ENCODE results near the gene ARHGAP29. TPM values are rescaled to one million over a fixed set of nuclear protein-coding genes. Genes with fewer than 3 reads are reported as not detected.

ARHGAP29 gene
- total and polyA plus RNA-seq, 2 of the 8 experiments (the other 6 are each of a cell fraction or from before 2014, with no cell fraction given): 0.57 to 3.2 TPM

- H4K5ac ChIP-seq (ENCODE audit: insufficient read length, low read depth, low read length): no peak overlapping the region
- no peaks in the 10 kb centered on the region for H3K4me1 ChIP-seq (replicated peaks in 1 of 4; ENCODE audit: control insufficient read depth in 3 of 4, insufficient read depth in 4 of 4, low read length in 3 of 4)
- H3K18ac ChIP-seq (ENCODE audit: extremely low read depth, low read length): no peak overlapping the region
- H2BK15ac ChIP-seq (ENCODE audit: low read length): no peak overlapping the region
- H3K4me3 ChIP-seq (ENCODE audit: extremely low read depth in 1 of 4, insufficient read depth in 2 of 4, low read depth in 3 of 4, low read length in 4 of 4): no peak overlapping the region
- no peak overlapping the region for H4K91ac ChIP-seq (replicated peaks; ENCODE audit: insufficient read length, low read length)
- no peak overlapping the region for H3K27ac ChIP-seq (ENCODE audit: low read depth, low read length)
- no peak overlapping the region for H3K4me2 ChIP-seq (ENCODE audit: insufficient read depth in 1 of 2, low read depth in 2 of 2, low read length in 2 of 2)
- H3K36me3 ChIP-seq (ENCODE audit: control insufficient read depth in 2 of 4, insufficient read depth in 4 of 4, low read length in 3 of 4): no peaks in the 10 kb centered on the region
- no peaks in the 10 kb centered on the region for H3K9me3 ChIP-seq (ENCODE audit: insufficient read depth in 2 of 2, low read depth in 1 of 2, low read length in 1 of 2)
- FAIRE-seq: no peak
- H3K79me2 ChIP-seq (ENCODE audit: control insufficient read depth in 1 of 2, insufficient read depth in 2 of 2, low read length in 2 of 2): no peaks in the 10 kb centered on the region
- 95% methylated on average over 1 of the region's 1 CpG; no CpG with 5 or more reads in 1 of the 2 experiments for WGBS, 2 experiments (ENCODE audit: extremely low coverage in 1 of 2, insufficient coverage in 1 of 2, insufficient read length in 1 of 2, insufficient replicate concordance in 2 of 2, low coverage in 1 of 2, low lambda C conversion rate in 2 of 2, missing lambda C conversion rate in 1 of 2)
- no peak overlapping the region for H2BK20ac ChIP-seq (ENCODE audit: low read length)
- no peak overlapping the region for H2BK120ac ChIP-seq (replicated peaks; ENCODE audit: low read depth, low read length)
- no peak for DNase-seq (ENCODE audit: low read depth in 1 of 2, low spot score in 2 of 2)
- H3K27me3 ChIP-seq (replicated peaks in 1 of 4; ENCODE audit: control insufficient read depth in 3 of 4, extremely low read depth in 1 of 4, insufficient read depth in 3 of 4, low read length in 3 of 4): no peaks in the 10 kb centered on the region
- H2AFZ ChIP-seq (ENCODE audit: low read length): no peak overlapping the region
- H2BK12ac ChIP-seq (ENCODE audit: low read depth, low read length): no peak overlapping the region
- ChIA-PET CTCF (ENCODE audit: partially characterized antibody) (no interaction called here), POLR2A (ENCODE audit: partially characterized antibody) (interaction anchor here (0.7 kb wide), 1 partner anchor 323 kb away, joined by 3 read pairs; no protein-coding TSS in a partner anchor)
- no peak overlapping the region for H2AK5ac ChIP-seq (ENCODE audit: low read depth, low read length)
- no peak overlapping the region for H3K56ac ChIP-seq (replicated peaks; ENCODE audit: insufficient read length, low read depth, low read length)
- TF ChIP-seq MAX (IDR thresholded peaks at IDR 0.05) (no peak), RFX5 (IDR thresholded peaks at IDR 0.05; ENCODE audit: borderline replicate concordance, low read depth, low read length) (no peak), SP4 (IDR thresholded peaks at IDR 0.05; ENCODE audit: low read length) (no peak), ATF2 (IDR thresholded peaks at IDR 0.05; ENCODE audit: low read length) (no peak), SIRT6 (IDR thresholded peaks at IDR 0.05; ENCODE audit: low read length) (no peak), SP2 (IDR thresholded peaks at IDR 0.05; ENCODE audit: low read length) (no peak), CBX5 (IDR thresholded peaks at IDR 0.05; ENCODE audit: low read depth, low read length) (no peak), KDM5A (IDR thresholded peaks at IDR 0.05; ENCODE audit: low read length) (no peak), EZH2 (IDR thresholded peaks at IDR 0.05; ENCODE audit: low read depth, low read length, severe bottlenecking) (no peak), CEBPB (IDR thresholded peaks at IDR 0.05; ENCODE audit: low read depth, low read length) (no peak), CTBP2 (IDR thresholded peaks at IDR 0.05; ENCODE audit: borderline replicate concordance, insufficient read depth, insufficient read length, low read length) (no peak), EP300 (IDR thresholded peaks at IDR 0.05; ENCODE audit: borderline replicate concordance in 1 of 2, low read depth in 2 of 2, low read length in 2 of 2) (no peak)
- H4K20me1 ChIP-seq (replicated peaks in 1 of 2; ENCODE audit: control insufficient read depth in 1 of 2, insufficient read depth in 2 of 2, low read length in 2 of 2): no peaks in the 10 kb centered on the region
- no peaks in the 10 kb centered on the region for H3K79me1 ChIP-seq (ENCODE audit: low read depth, low read length)
- H3K23me2 ChIP-seq (ENCODE audit: low read depth, low read length): no peaks in the 10 kb centered on the region
- no peak overlapping the region for H3K9ac ChIP-seq (replicated peaks in 1 of 4; ENCODE audit: extremely low read depth in 1 of 4, low read depth in 3 of 4, low read length in 3 of 4)
- no peak overlapping the region for H3K14ac ChIP-seq (ENCODE audit: insufficient read length)
- no peak overlapping the region for H3K23ac ChIP-seq (ENCODE audit: insufficient read length)
- H2BK5ac ChIP-seq (ENCODE audit: low read depth, low read length): no peak overlapping the region
- H4K8ac ChIP-seq (ENCODE audit: extremely low read depth, insufficient read depth, low read length): no peak overlapping the region
- H3K4ac ChIP-seq (replicated peaks; ENCODE audit: insufficient read length, low read depth, low read length): no peak overlapping the region
Observed at GRCh38 chr1:94209982-94210381, 27.4 kb downstream of the ARHGAP29 start.
